HL-60 (cell line): ENCODE data around the gene EOMES.

Source experiments
- DNase-seq, 2 experiments: peaks; one replicate each; pipeline ENCODE4 v3.0.0-alpha.2; 2010 to 2020; ENCODE audit warnings: low read depth in 1 of 2, low spot score in 1 of 2
- H3K27ac ChIP-seq: fragments of 250-450 bp; sonication (Bioruptor Pico); replicated peaks from 2 replicates; pipeline ENCODE4 v1.5.1; 2020; ENCODE audit warnings: mild to moderate bottlenecking, moderate library complexity
- H3K27me3 ChIP-seq: fragments of 250-450 bp; sonication (Bioruptor Pico); 2 replicates; pipeline ENCODE4 v1.5.1; 2021; ENCODE audit warnings: mild to moderate bottlenecking, moderate library complexity; ENCODE audit not compliant: insufficient read depth, poor library complexity, severe bottlenecking
- H3K4me3 ChIP-seq: replicated peaks from 2 replicates; pipeline ENCODE4 v1.5.1; 2011; ENCODE audit warnings: mild to moderate bottlenecking, control low read depth, low read length; ENCODE audit not compliant: insufficient read depth
- CTCF ChIP-seq: IDR thresholded peaks from one replicate; pipeline ENCODE4 v1.5.1; 2011; ENCODE audit warnings: low read length, control low read depth, inconsistent platforms; ENCODE audit not compliant: insufficient read depth
- GABPA ChIP-seq: IDR thresholded peaks from 2 replicates; pipeline ENCODE4 v1.6.1; 2012; ENCODE audit warnings: low read depth
- POLR2AphosphoS5 ChIP-seq: IDR thresholded peaks from 2 replicates; pipeline ENCODE4 v1.6.1; 2012; ENCODE audit warnings: low read depth
- REST ChIP-seq: IDR thresholded peaks from 2 replicates; pipeline ENCODE4 v1.6.1; 2012; ENCODE audit warnings: low read depth; ENCODE audit not compliant: insufficient replicate concordance
- SPI1 ChIP-seq: IDR thresholded peaks from 2 replicates; pipeline ENCODE4 v1.6.1; 2012; ENCODE audit warnings: low read depth, mild to moderate bottlenecking, borderline replicate concordance

The EOMES gene

GRCh38 chr3:27752926-27753325 is 30.8 kb upstream of the EOMES start:
- H3K4me3 ChIP-seq = no peak overlapping the region
- no peak for DNase-seq
- H3K27ac ChIP-seq = no peak overlapping the region
- H3K27me3 ChIP-seq = peaks cover 3% of the 10 kb centered on the region
- no peak for TF ChIP-seq POLR2AphosphoS5
- TF ChIP-seq GABPA = no peak

- DNase-seq = no peak
- TF ChIP-seq GABPA (no peak), POLR2AphosphoS5 (no peak), CTCF (no peak), REST (no peak), SPI1 (no peak)
- Histone ChIP-seq H3K27me3 (peaks cover 3% of the 10 kb centered on the region), H3K27ac (no peak overlapping the region), H3K4me3 (no peak overlapping the region)
Observed at GRCh38 chr3:27749643-27750042, 27.5 kb upstream of the EOMES start.

GRCh38 chr3:27746838-27747237 is 24.7 kb upstream of the EOMES start:
- TF ChIP-seq GABPA (no peak), CTCF (no peak), POLR2AphosphoS5 (no peak)
- Histone ChIP-seq H3K27ac (no peak overlapping the region), H3K4me3 (no peak overlapping the region), H3K27me3 (peaks cover 3% of the 10 kb centered on the region)
- no peak for DNase-seq

- TF ChIP-seq SPI1 (no peak), CTCF (no peak), GABPA (no peak)
- no peak for DNase-seq
- H3K4me3 ChIP-seq = no peak overlapping the region
- H3K27ac ChIP-seq = no peak overlapping the region
- peaks cover under 1% of the 10 kb centered on the region for H3K27me3 ChIP-seq
Observed at GRCh38 chr3:27740854-27741253, 18.7 kb upstream of the EOMES start.

- no peak overlapping the region for H3K4me3 ChIP-seq
- H3K27ac ChIP-seq = no peak overlapping the region
- TF ChIP-seq SPI1 = no peak
- TF ChIP-seq CTCF = no peak
- no peak for TF ChIP-seq REST
- TF ChIP-seq GABPA = no peak
- no peak for TF ChIP-seq POLR2AphosphoS5
- peaks cover 15% of the 10 kb centered on the region for H3K27me3 ChIP-seq
- no peak for DNase-seq
Observed at GRCh38 chr3:27737091-27737490, 15.0 kb upstream of the EOMES start.
